CD4-positive, alpha-beta T cell treated with Interleukin-6 for 4 hours (primary cell): ENCODE data around the gene DOCK4.

Experiments
- DNase-seq: peaks from one replicate; pipeline ENCODE4 v3.0.0-alpha.2; 2020; ENCODE audit warnings: mixed read lengths

The DOCK4 gene

GRCh38 chr7:112190120-112190519 lies 16.1 kb downstream of the DOCK4 start:
- no peak for DNase-seq

DNA sequence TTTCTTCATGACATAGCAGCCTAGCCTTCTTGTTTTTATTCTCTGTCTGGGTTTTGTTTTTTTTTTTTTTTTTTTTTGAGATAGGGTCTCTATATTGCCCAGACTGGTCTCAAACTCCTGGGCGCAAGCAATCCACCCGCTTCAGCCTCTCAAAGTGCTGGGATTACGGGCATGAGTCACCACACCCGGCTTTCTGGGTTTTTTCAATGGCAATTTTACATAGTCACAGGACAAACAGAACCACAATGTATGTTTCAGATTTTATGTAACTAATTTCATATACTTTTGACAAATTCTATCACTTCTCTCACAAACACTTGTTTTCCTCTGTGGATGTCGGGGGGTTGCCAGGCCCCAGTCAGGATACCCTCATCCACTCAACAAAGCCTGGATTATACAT lies 16.5 kb downstream of the DOCK4 start:
- no peak for DNase-seq

DNA sequence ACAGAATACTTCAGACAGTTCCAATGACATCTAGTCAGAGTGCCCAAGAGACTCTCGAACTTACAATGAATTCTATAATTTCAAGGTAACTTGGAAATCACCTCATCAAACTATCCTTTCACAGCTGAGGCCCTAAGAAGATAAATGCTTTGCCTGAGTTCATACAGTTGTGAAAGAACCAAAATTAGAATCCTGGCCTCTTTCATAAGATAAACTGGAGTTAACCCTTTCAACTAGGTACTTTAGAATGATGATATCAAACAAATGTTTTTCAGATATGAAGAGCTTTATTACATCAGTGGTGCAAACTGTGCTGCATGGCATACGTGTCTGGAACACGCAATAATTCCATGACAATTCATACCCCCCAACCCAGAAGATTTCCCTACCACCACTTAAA lies 17.9 kb downstream of the DOCK4 start:
- DNase-seq = no peak

- DNase-seq = no peak
Measured at GRCh38 chr7:112186300-112186699, 19.9 kb downstream of the DOCK4 start.

DNA sequence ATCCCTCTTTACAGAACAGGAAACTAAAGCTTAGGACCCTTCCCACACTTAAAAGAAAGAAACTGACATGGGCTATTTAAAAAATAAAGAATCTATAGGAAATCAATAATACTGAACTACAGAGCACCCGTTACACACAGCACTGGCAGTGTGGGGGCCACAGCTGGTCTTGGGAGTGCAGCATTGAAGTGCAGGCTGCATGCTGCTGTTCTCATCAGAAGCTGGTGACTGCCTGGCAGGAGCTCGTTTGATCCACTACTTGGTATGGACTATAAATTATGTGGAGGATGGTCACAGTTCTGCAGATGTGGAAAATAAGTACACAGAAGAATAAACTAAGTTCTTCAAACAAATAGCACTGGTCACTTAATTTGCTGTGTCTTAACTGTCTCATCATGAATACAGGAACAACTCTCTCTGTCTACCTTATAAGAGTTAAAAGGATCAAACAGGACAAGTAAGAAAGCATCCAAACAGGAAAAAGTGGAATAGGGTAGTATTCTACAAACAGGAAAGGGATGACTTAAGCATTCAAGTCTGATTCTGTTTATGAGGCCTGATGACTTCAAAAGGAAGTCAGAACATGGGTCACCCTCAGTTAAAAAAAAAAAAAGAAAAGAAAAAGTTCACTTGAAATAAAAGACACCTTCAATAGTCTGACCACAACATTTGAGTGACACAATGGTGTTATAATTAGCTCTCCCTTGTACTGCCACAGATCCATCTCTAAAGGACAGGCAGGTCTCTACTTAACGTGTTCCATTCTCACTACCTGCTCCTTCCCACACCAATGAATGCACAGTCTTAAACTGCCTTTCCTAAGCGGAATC lies 21.0 kb downstream of the DOCK4 start:
- no peak for DNase-seq

DNA sequence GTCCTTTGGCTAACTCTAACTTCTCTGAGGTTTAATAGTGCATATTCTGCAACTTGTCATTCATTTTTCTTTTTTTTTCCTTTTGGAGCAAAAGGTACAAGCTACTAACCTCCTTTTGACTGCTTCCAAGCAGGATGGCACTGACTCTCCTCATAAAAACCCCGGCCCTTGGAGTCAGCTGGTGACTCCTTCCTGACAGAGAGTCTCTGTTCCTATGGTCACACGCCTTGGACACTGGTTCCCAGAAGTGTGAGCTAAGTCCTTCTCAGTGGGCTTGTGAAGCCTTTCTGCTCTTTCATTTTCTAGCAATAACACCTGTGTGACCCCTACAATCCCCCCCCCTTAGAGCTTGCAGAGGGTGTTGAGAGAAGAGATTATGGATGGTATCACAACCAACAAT lies 21.7 kb downstream of the DOCK4 start:
- DNase-seq = no peak

GRCh38 chr7:112183266-112183665 lies 22.9 kb downstream of the DOCK4 start:
- DNase-seq = no peak

GRCh38 chr7:112182749-112183148 lies 23.4 kb downstream of the DOCK4 start:
- DNase-seq = no peak

GRCh38 chr7:112180223-112180622 lies 26.0 kb downstream of the DOCK4 start:
- DNase-seq = no peak

- no peak for DNase-seq
Measured at GRCh38 chr7:112176693-112177415, 29.3 kb downstream of the DOCK4 start.

DNA sequence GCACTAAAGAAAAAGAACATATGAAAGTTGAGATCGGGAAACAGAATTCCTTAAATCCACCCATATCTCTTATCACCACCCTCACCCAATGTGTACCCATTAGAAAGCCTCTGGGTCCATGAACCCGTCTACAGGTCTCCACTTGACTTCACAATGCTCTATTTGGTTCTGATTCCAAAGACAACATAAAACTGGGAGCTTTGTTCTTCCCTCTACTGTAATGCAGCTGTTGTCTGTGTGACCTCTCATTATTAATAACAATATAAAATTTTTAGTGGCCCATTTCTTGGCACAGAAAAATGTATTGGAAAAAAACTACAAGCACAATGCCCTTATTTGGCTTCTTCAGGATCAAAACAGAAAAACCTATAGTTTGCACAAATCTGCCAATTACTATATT lies 30.0 kb downstream of the DOCK4 start:
- DNase-seq = no peak

GRCh38 chr7:112174192-112174591 lies 32.0 kb downstream of the DOCK4 start:
- DNase-seq = no peak

DNA sequence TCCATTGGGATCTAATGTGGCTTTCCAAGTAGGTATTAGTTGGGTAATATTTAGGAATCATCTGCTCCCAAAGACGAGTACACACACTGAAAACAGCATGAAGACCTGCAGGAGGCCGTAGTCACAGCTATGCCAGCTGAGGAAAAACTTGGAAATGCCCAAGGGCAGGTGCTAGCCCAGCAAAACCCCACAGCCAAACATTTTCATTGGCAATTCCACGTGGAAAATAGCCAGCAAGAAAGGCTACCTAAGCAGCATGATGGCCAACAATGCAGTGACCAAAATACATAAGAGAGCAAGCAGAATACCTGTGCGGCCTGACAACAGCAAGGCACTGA lies 32.7 kb downstream of the DOCK4 start:
- DNase-seq = no peak

DNA sequence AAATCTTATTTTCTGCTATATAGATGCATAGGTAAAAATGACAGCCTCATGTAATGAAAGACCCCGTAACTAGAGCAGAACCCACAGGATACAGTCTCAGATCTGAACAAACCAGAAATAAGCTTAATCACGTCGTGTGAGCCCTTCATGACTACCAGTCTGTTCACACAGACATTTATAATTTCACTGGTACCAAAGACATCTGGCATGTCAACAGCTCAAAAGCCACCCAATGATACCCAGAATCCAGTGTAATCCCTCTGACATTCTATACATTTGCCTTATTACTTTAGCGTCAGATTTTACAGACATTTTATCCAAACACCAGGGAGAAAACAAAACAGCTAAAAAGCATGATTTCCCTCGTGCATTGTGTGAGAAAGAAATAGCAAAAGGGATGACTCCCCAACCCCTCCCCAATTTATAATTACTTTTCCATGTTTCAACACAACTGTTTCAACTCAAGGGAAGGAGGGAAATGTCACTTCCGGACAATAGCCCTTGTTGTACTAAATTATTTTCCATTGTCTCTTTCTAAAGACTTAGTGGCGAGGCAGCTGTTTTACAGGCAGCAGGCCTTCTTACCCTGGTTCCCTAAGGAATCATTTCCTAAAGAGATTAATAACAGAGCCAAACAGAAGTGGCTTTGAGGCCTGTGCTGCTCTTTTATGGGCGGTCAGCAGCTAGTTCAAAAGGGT lies 33.2 kb downstream of the DOCK4 start:
- no peak for DNase-seq

GRCh38 chr7:112171673-112172072 lies 34.5 kb downstream of the DOCK4 start:
- no peak for DNase-seq

GRCh38 chr7:112168915-112169314 lies 37.3 kb downstream of the DOCK4 start:
- no peak for DNase-seq

DNA sequence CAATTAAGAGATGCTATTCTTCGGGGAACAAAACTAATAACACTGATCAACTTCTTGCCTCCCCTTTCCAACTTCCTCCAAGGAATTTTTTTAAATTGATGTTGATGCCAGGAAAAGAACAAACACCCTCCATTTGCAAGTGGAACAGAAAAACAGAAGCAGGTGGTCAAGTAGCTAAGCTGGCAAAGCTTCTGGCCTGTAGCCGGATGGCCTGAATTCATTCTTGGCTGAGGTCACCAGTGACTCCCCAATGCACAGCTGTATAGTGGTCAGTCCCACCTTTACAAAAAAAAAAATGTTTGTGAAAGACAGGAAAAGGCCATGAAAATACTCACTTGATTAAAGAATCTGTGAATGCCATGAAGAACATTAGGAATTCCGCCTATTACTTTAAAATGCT lies 39.1 kb downstream of the DOCK4 start:
- no peak for DNase-seq

GRCh38 chr7:112162784-112163506 lies 43.3 kb downstream of the DOCK4 start:
- no peak for DNase-seq

DNA sequence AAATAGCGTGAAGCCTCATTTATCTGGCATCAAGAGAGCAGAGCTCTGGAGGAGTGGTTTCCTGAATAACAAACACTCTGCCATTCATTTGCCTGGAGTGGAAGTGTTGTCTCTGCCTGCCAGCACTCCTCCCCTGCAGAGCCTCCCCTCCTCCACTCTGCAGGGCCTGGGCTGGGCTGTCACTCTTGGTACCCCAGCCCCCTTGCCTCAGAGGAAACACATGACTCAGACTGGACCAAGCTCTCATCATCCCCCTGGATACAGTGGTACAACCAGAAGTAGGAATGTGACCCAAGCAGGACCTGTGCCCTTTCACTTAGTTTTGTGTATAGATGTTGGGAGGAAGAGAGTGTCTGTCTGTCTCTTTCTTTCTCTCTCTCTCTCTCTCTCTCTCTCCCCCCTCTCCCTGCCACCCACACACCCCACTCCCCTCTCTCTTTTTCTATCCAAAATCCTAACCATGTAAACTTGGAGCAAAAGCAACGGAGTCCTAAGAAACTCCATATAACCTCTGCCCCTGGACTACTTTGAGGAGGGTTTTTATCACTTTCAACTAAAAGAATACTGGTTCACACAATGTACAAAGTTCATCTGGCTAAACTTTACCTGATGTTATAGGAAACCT lies 43.9 kb downstream of the DOCK4 start:
- DNase-seq = no peak

DNA sequence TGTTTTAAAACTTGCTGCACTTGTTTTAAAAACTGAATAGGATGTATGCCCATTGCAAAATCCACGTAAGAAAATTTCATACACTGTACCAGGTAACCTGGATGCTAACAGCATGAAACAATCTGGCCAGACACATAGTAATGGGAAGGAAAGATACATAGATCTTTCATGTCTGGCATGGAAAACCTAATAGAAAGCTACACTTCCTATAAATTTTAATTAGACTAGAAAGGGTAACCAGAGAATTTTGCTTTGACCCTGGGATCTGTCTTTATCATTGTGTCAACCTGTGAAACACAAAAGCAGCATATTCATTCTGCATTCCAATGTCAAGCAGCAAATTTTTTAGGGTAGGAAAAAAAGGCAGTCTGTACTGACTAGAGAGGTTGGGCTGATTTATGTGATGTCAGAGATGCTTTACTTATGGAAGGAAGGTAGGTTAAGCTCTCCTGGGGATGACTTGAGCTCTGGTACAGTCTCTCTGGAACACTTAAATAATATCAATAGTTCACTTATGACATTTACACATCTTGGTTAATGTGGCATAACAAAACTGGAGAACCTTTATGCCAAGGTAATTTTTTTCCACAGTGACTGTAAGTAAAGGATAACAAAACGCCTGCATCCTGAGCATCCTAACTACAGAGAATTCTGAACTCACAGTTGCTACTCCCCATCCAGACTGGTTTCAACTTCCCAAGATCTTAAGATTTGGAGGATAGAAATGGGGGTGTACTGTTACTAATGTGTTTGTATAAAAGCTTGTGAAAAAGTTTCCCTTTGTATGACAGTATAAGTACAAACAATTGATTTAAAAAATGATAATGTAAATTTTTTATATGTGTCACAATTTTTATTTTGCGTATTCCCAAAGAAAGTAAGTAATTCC lies 44.7 kb downstream of the DOCK4 start:
- DNase-seq = no peak

GRCh38 chr7:112160771-112161150 lies 45.4 kb downstream of the DOCK4 start:
- DNase-seq = no peak
